HFFc6 (cell line): ENCODE data around the gene CCKAR. TPM values are rescaled to one million over a fixed set of nuclear protein-coding genes. Genes with fewer than 3 reads are reported as not detected.

Experiments used
- DNase-seq: peaks from one replicate; pipeline ENCODE4 v3.0.0-alpha.2; 2018
- H3K27ac Mint-ChIP-seq: 2 replicates; pipeline ENCODE4 v1.8.0; 2020; ENCODE audit warnings: mild to moderate bottlenecking, mixed read lengths
- H3K27me3 Mint-ChIP-seq: 2 replicates; pipeline ENCODE4 v1.8.0; 2021; ENCODE audit warnings: mild to moderate bottlenecking, moderate library complexity, mixed read lengths; ENCODE audit not compliant: insufficient read depth
- H3K36me3 Mint-ChIP-seq: 2 replicates; pipeline ENCODE4 v1.8.0; 2021; ENCODE audit warnings: low read depth, mixed read lengths
- H3K4me1 Mint-ChIP-seq: 2 replicates; pipeline ENCODE4 v1.8.0; 2020; ENCODE audit warnings: low read depth, mixed read lengths
- H3K4me3 Mint-ChIP-seq: 2 replicates; pipeline ENCODE4 v1.8.0; 2020; ENCODE audit warnings: mild to moderate bottlenecking, moderate library complexity, mixed read lengths
- H3K9me3 Mint-ChIP-seq: 2 replicates; pipeline ENCODE4 v1.8.0; 2020; ENCODE audit warnings: mild to moderate bottlenecking, mixed read lengths
- total RNA-seq, 6 experiments: library from RNA; stranded (reverse); fragmentation: NEBNext Ultra II Directional; extraction: Animal tissue kit (Norgen Biotek cat#: 25700); gene quantifications; 2 replicates in 1 of 6; 3 replicates in 5 of 6; pipeline ENCODE4 v1.2.3, GENCODE V29; 2021
- TF ChIP-seq, protein P1 (sequence below): fragments of 200-600 bp; sonication (generic); IDR thresholded peaks from 2 replicates; pipeline ENCODE4 v1.5.0; 2021; ENCODE audit warnings: antibody characterized with exemption, mild to moderate bottlenecking

Gene CCKAR
- total RNA-seq, 6 experiments from 2014 or later, result not detected

DNA sequence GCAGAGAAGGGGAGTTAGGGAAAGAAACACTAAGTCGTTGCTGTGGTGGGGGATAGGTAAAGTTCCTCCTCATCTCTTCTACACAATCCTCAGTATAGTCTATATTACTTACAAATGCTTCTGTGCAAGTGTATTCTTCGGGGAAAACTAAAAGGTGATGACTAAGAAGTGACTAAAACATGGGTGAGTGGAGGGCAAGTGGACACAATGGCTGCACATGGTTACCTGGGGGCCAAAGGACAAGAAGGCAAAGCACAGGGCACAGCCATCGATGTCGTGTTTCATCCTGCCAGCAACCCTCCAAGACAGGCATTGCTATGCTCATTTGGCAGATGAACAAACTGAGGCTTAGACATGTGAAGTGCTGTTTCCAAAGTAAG lies 35.5 kb upstream of the CCKAR start:
- no peaks in the 10 kb centered on the region for H3K36me3 Mint-ChIP-seq
- DNase-seq, result no peak
- H3K27me3 Mint-ChIP-seq, result peaks cover 21% of the 10 kb centered on the region
- no peak overlapping the region for H3K4me3 Mint-ChIP-seq
- peaks cover 34% of the 10 kb centered on the region for H3K4me1 Mint-ChIP-seq
- H3K9me3 Mint-ChIP-seq, result peaks cover under 1% of the 10 kb centered on the region; the same call in 1 of the 2 replicates
- TF ChIP-seq, protein P1, sequence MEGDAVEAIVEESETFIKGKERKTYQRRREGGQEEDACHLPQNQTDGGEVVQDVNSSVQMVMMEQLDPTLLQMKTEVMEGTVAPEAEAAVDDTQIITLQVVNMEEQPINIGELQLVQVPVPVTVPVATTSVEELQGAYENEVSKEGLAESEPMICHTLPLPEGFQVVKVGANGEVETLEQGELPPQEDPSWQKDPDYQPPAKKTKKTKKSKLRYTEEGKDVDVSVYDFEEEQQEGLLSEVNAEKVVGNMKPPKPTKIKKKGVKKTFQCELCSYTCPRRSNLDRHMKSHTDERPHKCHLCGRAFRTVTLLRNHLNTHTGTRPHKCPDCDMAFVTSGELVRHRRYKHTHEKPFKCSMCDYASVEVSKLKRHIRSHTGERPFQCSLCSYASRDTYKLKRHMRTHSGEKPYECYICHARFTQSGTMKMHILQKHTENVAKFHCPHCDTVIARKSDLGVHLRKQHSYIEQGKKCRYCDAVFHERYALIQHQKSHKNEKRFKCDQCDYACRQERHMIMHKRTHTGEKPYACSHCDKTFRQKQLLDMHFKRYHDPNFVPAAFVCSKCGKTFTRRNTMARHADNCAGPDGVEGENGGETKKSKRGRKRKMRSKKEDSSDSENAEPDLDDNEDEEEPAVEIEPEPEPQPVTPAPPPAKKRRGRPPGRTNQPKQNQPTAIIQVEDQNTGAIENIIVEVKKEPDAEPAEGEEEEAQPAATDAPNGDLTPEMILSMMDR, result no peak
- H3K27ac Mint-ChIP-seq, result no peak overlapping the region

DNA sequence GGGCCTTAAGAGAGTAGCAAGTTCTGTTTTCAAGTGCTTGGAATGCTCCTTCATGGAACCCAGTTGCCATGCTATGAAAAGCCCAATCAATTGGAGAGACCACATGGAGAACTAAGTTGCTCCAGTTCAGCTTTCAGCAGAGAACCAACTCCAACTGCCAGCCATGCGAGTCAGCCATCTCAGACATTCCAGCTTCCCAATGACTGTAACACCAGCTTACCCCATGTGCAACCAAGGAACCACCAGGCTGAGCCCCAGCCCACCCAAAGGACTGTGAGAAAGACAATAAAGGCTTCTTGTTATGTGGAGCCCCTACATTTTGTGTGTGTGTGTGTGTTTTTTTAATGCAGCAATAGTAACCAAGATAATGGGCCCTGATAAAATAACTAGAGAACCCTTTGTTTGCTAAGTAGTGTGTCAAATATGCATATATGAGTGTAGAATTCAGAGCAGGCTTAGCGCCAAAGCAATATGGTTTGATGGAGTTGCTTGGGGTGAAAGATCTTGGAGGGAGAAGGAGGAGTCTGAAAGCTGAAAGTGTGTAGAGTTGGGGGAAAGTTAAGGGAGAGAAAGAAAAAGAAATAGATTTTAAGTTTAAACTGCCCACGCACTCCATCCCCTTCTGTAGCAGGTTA lies 35.0 kb upstream of the CCKAR start:
- H3K27me3 Mint-ChIP-seq, result peaks cover 20% of the 10 kb centered on the region
- no peak overlapping the region for H3K27ac Mint-ChIP-seq
- peaks cover 34% of the 10 kb centered on the region for H3K4me1 Mint-ChIP-seq
- no peak for DNase-seq
- TF ChIP-seq, protein P1, result no peak
- no peaks in the 10 kb centered on the region for H3K36me3 Mint-ChIP-seq
- no peak overlapping the region; the same call in 1 of the 2 replicates for H3K4me3 Mint-ChIP-seq
- H3K9me3 Mint-ChIP-seq, result peaks cover 5% of the 10 kb centered on the region; the same call in 1 of the 2 replicates

DNA sequence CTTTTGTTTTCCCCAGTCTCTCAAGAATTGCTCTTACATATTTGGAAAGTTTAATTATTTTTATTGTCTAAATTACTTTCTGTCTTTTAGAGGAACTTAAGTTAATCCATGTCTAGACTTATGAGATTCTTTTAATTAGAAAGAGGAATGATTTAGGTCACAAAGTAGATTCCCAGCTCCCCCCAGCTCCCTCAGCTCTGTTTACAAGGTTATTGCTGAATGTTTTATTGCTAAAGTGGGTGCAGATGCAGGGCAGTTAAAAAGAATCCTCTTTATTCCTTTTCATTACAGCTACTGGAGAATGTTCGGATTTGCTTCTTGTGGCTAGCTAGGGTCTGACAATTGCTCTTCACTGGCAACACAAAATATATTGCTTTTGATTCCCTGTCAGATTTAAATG lies 33.7 kb upstream of the CCKAR start:
- H3K27me3 Mint-ChIP-seq, result peaks cover 14% of the 10 kb centered on the region
- H3K4me3 Mint-ChIP-seq, result no peak overlapping the region
- no peak for DNase-seq
- H3K9me3 Mint-ChIP-seq, result peaks cover 5% of the 10 kb centered on the region; the same call in 1 of the 2 replicates
- TF ChIP-seq, protein P1, result no peak
- H3K4me1 Mint-ChIP-seq, result peaks cover 34% of the 10 kb centered on the region
- no peak overlapping the region for H3K27ac Mint-ChIP-seq
- no peaks in the 10 kb centered on the region for H3K36me3 Mint-ChIP-seq

DNA sequence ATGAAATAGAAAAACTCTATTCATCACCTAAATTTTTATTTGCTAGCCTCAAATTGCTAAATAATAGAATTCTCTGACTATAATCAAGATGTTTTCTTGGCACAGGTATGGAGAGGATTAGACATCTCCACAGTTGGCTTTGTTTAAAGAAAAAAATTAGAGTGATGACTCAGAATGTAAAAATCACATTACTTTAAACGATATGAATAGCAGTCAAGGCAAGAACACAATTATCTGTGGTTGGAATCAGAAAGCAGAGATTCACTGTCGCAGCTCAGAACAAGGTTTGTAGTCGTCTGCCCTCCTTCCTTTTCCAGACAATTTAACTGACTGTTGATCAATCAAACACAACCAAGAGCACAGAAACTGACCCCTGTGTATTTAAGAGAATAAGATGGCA lies 32.2 kb upstream of the CCKAR start:
- H3K4me1 Mint-ChIP-seq, result peaks cover 34% of the 10 kb centered on the region
- TF ChIP-seq, protein P1, result no peak
- no peak overlapping the region for H3K4me3 Mint-ChIP-seq
- no peaks in the 10 kb centered on the region for H3K36me3 Mint-ChIP-seq
- H3K27ac Mint-ChIP-seq, result no peak overlapping the region
- peak; percentile 45 for DNase-seq
- H3K9me3 Mint-ChIP-seq, result peaks cover 5% of the 10 kb centered on the region; the same call in 1 of the 2 replicates
- peaks cover 10% of the 10 kb centered on the region for H3K27me3 Mint-ChIP-seq

DNA sequence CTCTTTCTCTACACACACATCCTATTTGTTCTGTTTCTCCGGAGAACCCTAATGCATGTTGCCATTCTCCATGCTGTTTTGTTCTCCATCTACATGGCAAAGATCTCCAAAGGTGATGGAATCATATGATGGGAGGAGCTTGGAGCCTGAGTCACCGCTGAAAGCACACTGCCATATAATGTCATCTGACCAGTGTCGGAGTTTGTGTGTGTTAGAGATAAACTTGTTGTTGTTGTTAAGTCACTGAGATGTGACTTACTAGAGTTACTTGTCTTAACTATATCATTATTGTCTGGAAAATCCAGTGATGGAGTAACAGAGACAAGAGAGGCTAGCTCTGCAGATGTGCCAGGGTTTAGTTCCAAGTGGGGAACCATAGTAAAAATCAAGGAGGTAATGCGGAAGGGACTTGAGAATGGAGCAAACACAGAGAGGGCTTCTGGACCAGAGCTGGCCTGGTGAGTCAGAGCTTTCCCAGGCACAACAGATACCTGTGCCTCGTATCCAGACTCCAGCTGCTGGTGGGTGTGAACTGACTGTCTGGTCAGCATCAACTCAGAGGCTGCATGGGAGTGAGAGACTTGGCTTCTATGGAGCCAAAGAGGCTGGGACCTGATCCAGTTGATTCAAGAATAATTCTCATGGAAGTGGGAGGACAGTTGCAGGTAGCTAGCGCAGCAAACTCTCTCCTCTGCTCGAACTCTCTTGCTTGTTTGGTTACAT lies 30.6 kb upstream of the CCKAR start:
- no peak for DNase-seq
- TF ChIP-seq, protein P1, result no peak
- H3K4me1 Mint-ChIP-seq, result peaks cover 33% of the 10 kb centered on the region
- H3K27ac Mint-ChIP-seq, result no peak overlapping the region
- H3K4me3 Mint-ChIP-seq, result no peak overlapping the region
- no peaks in the 10 kb centered on the region for H3K36me3 Mint-ChIP-seq
- H3K9me3 Mint-ChIP-seq, result peaks cover 5% of the 10 kb centered on the region; the same call in 1 of the 2 replicates
- peaks cover 10% of the 10 kb centered on the region for H3K27me3 Mint-ChIP-seq
